ENCODE measurements around the gene DGKQ. TPM values are rescaled to one million over a fixed set of nuclear protein-coding genes. Genes with fewer than 3 reads are reported as not detected.

DGKQ gene
- total and polyA plus RNA-seq, 2 experiments from 2014 or later = 4.0 to 22.4 TPM

- TF ChIP-seq ZNF462 (CRISPR knock-in tag; IDR thresholded peaks at IDR 0.05) = no peak
- no peak for TF ChIP-seq STAT1 (IDR thresholded peaks at IDR 0.05; ENCODE audit: unreplicated experiment)
These were observed 1.5 kb downstream of the DGKQ start (continued) for GRCh38 chr4:971666-972500.

GRCh38 chr4:970854-971520 is 2.4 kb downstream of the DGKQ start:
- Mint-ChIP-seq H3K36me3 (ENCODE audit: low read depth) (no peaks in the 10 kb centered on the region), H3K27ac (no peak overlapping the region)
- no peak for ATAC-seq
- TF ChIP-seq POLR2AphosphoS5 (IDR thresholded peaks at IDR 0.05; ENCODE audit: low read depth) (no peak), REST (IDR thresholded peaks at IDR 0.05; ENCODE audit: unreplicated experiment) (no peak), JUNB (IDR thresholded peaks at IDR 0.05; ENCODE audit: unreplicated experiment) (no peak), CREB1 (CRISPR knock-in tag; IDR thresholded peaks at IDR 0.05; ENCODE audit: low read depth) (no peak), CTCF (conservative IDR thresholded peaks at IDR 0.05; ENCODE audit: low read depth in 2 of 2) (no peak)

More at GRCh38 chr4:970854-971520, 2.4 kb downstream of the DGKQ start:
- peaks cover 20% of the 10 kb centered on the region; the same call in 1 of the 2 replicates for H3K27me3 ChIP-seq (ENCODE audit: insufficient read depth)
- no peaks in the 10 kb centered on the region for H3K4me1 Mint-ChIP-seq
- H3K36me3 ChIP-seq (ENCODE audit: insufficient read depth) = no peaks in the 10 kb centered on the region
- H3F3A ChIP-seq (replicated peaks; ENCODE audit: low read depth) = peaks cover 4% of the 10 kb centered on the region; the same call in 1 of the 2 replicates
- H3K9me3 Mint-ChIP-seq = peaks cover 12% of the 10 kb centered on the region; the same call in 1 of the 3 replicates
- H4K20me1 ChIP-seq (replicated peaks; ENCODE audit: insufficient read depth) = no peaks in the 10 kb centered on the region
- H3K4me1 ChIP-seq (ENCODE audit: insufficient read depth) = no peaks in the 10 kb centered on the region
- H3K4me3 ChIP-seq = no peak overlapping the region
- no peak for DNase-seq (ENCODE audit: low spot score)
- H3K9me2 ChIP-seq (ENCODE audit: insufficient read depth) = no peaks in the 10 kb centered on the region
- peaks cover 25% of the 10 kb centered on the region for H3K27me3 Mint-ChIP-seq (ENCODE audit: insufficient read depth, low read depth, poor library complexity)
- no peak overlapping the region for H2AFZ ChIP-seq
- no peak overlapping the region for H3K27ac ChIP-seq (ENCODE audit: low read depth)
- H3K4me3 Mint-ChIP-seq = no peak overlapping the region; the same call in 2 of the 3 replicates
- H3K4me2 ChIP-seq = no peak overlapping the region
- no peaks in the 10 kb centered on the region for H3K79me2 ChIP-seq (replicated peaks; ENCODE audit: insufficient read depth)

Measured in GM23338 (cell line).